ENCODE results near the gene NTSR2.

DNA sequence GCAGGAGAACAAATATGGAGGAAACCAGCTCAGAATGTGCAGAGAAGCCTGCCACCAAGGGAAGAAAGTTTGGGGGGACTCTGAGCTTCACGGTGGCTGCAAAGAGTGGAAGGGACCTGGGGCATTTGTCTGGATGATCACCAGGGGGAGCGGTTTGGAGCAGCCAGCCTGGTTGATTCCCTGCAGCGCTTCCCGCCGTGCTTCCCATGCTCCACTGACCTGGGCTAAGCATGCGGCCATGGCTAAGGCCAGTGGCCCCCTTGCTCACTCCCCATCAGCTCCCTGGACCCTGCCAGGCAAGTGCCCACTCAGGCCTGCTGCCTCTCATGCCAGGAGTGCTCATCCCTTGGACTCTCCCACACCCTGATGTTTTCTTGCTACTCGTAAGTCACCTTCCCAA, 27.0 kb downstream of the NTSR2 start:
- TF ChIP-seq, protein P1, sequence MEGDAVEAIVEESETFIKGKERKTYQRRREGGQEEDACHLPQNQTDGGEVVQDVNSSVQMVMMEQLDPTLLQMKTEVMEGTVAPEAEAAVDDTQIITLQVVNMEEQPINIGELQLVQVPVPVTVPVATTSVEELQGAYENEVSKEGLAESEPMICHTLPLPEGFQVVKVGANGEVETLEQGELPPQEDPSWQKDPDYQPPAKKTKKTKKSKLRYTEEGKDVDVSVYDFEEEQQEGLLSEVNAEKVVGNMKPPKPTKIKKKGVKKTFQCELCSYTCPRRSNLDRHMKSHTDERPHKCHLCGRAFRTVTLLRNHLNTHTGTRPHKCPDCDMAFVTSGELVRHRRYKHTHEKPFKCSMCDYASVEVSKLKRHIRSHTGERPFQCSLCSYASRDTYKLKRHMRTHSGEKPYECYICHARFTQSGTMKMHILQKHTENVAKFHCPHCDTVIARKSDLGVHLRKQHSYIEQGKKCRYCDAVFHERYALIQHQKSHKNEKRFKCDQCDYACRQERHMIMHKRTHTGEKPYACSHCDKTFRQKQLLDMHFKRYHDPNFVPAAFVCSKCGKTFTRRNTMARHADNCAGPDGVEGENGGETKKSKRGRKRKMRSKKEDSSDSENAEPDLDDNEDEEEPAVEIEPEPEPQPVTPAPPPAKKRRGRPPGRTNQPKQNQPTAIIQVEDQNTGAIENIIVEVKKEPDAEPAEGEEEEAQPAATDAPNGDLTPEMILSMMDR (conservative IDR thresholded peaks at IDR 0.05; ENCODE audit: low read length), result no peak
- no peak for TF ChIP-seq EZH2phosphoT487 (IDR thresholded peaks at IDR 0.05; ENCODE audit: borderline replicate concordance, low read depth, low read length)

Data from OCI-LY7 (cell line).